Measurements from ENCODE around the gene DUSP7. TPM values are rescaled to one million over a fixed set of nuclear protein-coding genes. Genes with fewer than 3 reads are reported as not detected.
A peak's percentile ranks its signal among the peaks of the same experiment; 100 is the strongest.
"Not testable (repeated sequence)": the region's sequence is repeated elsewhere in the genome, so short reads cannot be mapped to it uniquely, and the experiment has no call there.

DUSP7 gene
- total RNA-seq, 1 donor from 2014 or later = 4.3 TPM

- DNase-seq (ENCODE audit: low spot score) (no peak), ATAC-seq (no peak)
Observed at GRCh38 chr3:52051444-52051843, 4.9 kb downstream of the DUSP7 start.

- ATAC-seq (no peak), DNase-seq (ENCODE audit: low spot score) (no peak)
Observed at GRCh38 chr3:52050571-52050970, 5.8 kb downstream of the DUSP7 start.

GRCh38 chr3:52049503-52049902 is 6.9 kb downstream of the DUSP7 start:
- ATAC-seq (no peak), DNase-seq (ENCODE audit: low spot score) (no peak)

GRCh38 chr3:52047295-52047960 is 8.9 kb downstream of the DUSP7 start:
- ATAC-seq (no peak), DNase-seq (ENCODE audit: low spot score) (no peak)

- ATAC-seq = no peak
- DNase-seq (ENCODE audit: low spot score) = no peak
Observed at GRCh38 chr3:52046902-52047239, 9.5 kb downstream of the DUSP7 start.

- ATAC-seq = peak; percentile 19
- no peak for DNase-seq (ENCODE audit: low spot score)
Observed at GRCh38 chr3:52046186-52046901, 10.0 kb downstream of the DUSP7 start.

- ATAC-seq (no peak), DNase-seq (ENCODE audit: low spot score) (no peak)
Observed at GRCh38 chr3:52044869-52045619, 11.3 kb downstream of the DUSP7 start.

GRCh38 chr3:52043750-52044149 is 12.6 kb downstream of the DUSP7 start:
- no peak for ATAC-seq

GRCh38 chr3:52043039-52043438 is 13.3 kb downstream of the DUSP7 start:
- DNase-seq (ENCODE audit: low spot score); ATAC-seq: not testable (repeated sequence)

More at GRCh38 chr3:52043750-52044149, 12.6 kb downstream of the DUSP7 start:
- no peak for DNase-seq (ENCODE audit: low spot score)

GRCh38 chr3:52041118-52041731 is 15.1 kb downstream of the DUSP7 start:
- no peak for ATAC-seq
- DNase-seq (ENCODE audit: low spot score) = no peak

GRCh38 chr3:52040600-52040999 is 15.8 kb downstream of the DUSP7 start:
- DNase-seq (ENCODE audit: low spot score) (no peak), ATAC-seq (no peak)

GRCh38 chr3:52039846-52040245 is 16.5 kb downstream of the DUSP7 start:
- DNase-seq (ENCODE audit: low spot score) (peak; percentile 82), ATAC-seq (peak; percentile 92)

GRCh38 chr3:52039426-52039825 is 16.9 kb downstream of the DUSP7 start:
- DNase-seq (ENCODE audit: low spot score) = no peak
- no peak for ATAC-seq

- no peak for ATAC-seq
- DNase-seq (ENCODE audit: low spot score) = no peak
Observed at GRCh38 chr3:52038227-52038626, 18.1 kb downstream of the DUSP7 start.

- ATAC-seq (no peak), DNase-seq (ENCODE audit: low spot score) (no peak)
Observed at GRCh38 chr3:52037291-52037690, 19.1 kb downstream of the DUSP7 start.

GRCh38 chr3:52036829-52037228 is 19.5 kb downstream of the DUSP7 start:
- no peak for ATAC-seq
- DNase-seq (ENCODE audit: low spot score) = no peak

GRCh38 chr3:52036222-52036694 is 20.1 kb downstream of the DUSP7 start:
- no peak for DNase-seq (ENCODE audit: low spot score)
- no peak for ATAC-seq

- ATAC-seq (no peak), DNase-seq (ENCODE audit: low spot score) (no peak)
Observed at GRCh38 chr3:52034651-52035050, 21.7 kb downstream of the DUSP7 start.

GRCh38 chr3:52034212-52034611 is 22.2 kb downstream of the DUSP7 start:
- DNase-seq (ENCODE audit: low spot score) = no peak
- no peak for ATAC-seq

- ATAC-seq = peak; percentile 57
- not testable (repeated sequence) for DNase-seq (ENCODE audit: low spot score)
Observed at GRCh38 chr3:52033748-52034147, 22.6 kb downstream of the DUSP7 start.

- ATAC-seq (no peak), DNase-seq (ENCODE audit: low spot score) (no peak)
Observed at GRCh38 chr3:52032702-52033408, 23.5 kb downstream of the DUSP7 start.

All from left lobe of liver (tissue), 2 donors.